HepG2 (cell line): ENCODE data around the gene ATAD1. TPM values are rescaled to one million over a fixed set of nuclear protein-coding genes. Genes with fewer than 3 reads are reported as not detected.

ENCODE experiments used
- ELF1 ChIP-seq: sonication (generic); formaldehyde crosslinking; IDR thresholded peaks from 2 replicates; pipeline ENCODE4 v1.4.0; 2020; ENCODE audit warnings: missing genetic modification reagents
- FOXK2 ChIP-seq: fragments of 450-650 bp; IDR thresholded peaks from 2 replicates; pipeline ENCODE4 v1.6.1; 2016
- GZF1 ChIP-seq: sonication (generic); formaldehyde crosslinking; IDR thresholded peaks from 2 replicates; pipeline ENCODE4 v1.5.1; 2020; ENCODE audit warnings: mild to moderate bottlenecking, missing genetic modification reagents
- KDM5B ChIP-seq: sonication (generic); formaldehyde crosslinking; IDR thresholded peaks from 2 replicates; pipeline ENCODE4 v1.4.0; 2020; ENCODE audit warnings: missing genetic modification reagents, mild to moderate bottlenecking, borderline replicate concordance
- MAFG ChIP-seq: sonication (generic); formaldehyde crosslinking; IDR thresholded peaks from 2 replicates; pipeline ENCODE4 v1.5.1; 2020; ENCODE audit warnings: mild to moderate bottlenecking, missing genetic modification reagents
- MXI1 ChIP-seq: IDR thresholded peaks from 3 replicates; pipeline ENCODE4 v1.6.1; 2012; ENCODE audit warnings: low read depth, low read length, inconsistent platforms, borderline replicate concordance
- NCOA5 ChIP-seq: sonication (generic); formaldehyde crosslinking; IDR thresholded peaks from 2 replicates; pipeline ENCODE4 v1.4.0; 2020; ENCODE audit warnings: missing genetic modification reagents
- SCMH1 ChIP-seq: sonication (generic); formaldehyde crosslinking; IDR thresholded peaks from 2 replicates; pipeline ENCODE4 v1.9.0; 2021; ENCODE audit warnings: missing genetic modification reagents, mild to moderate bottlenecking, borderline replicate concordance
- ZNF251 ChIP-seq: sonication (generic); formaldehyde crosslinking; IDR thresholded peaks from 2 replicates; pipeline ENCODE4 v1.9.0; 2021; ENCODE audit warnings: mild to moderate bottlenecking, missing genetic modification reagents
- ZNF552 ChIP-seq: sonication (generic); formaldehyde crosslinking; IDR thresholded peaks from 2 replicates; pipeline ENCODE4 v1.9.0; 2022; ENCODE audit warnings: missing genetic modification reagents, mild to moderate bottlenecking, borderline replicate concordance
- ZNF605 ChIP-seq: sonication (generic); formaldehyde crosslinking; IDR thresholded peaks from 2 replicates; pipeline ENCODE4 v1.8.0; 2022; ENCODE audit warnings: mild to moderate bottlenecking, missing genetic modification reagents
- polyA plus RNA-seq, 8 experiments: library from polyadenylated mRNA; depleted of rRNA in 3 of 8; stranded (reverse) in 7 of 8; unstranded in 1 of 8; fragments of >200 nt; fragmentation: Illumina TruSeq in 4 of 8; extraction: Trizol in 4 of 8; gene quantifications; 2 replicates each; pipeline versions ENCODE4 v1.2.1 to v1.2.3, GENCODE V29; 2011 to 2016; ENCODE audit warnings: low read depth in 4 of 8, missing spikeins in 1 of 8, mixed read lengths in 1 of 8; ENCODE audit not compliant: insufficient read depth in 1 of 8
- total RNA-seq, 5 experiments: library from RNA; depleted of rRNA; stranded (reverse); fragments of >200 nt; fragmentation: Illumina TruSeq; extraction: Trizol; gene quantifications; 2 replicates each; pipeline ENCODE4 v1.2.3, GENCODE V29; 2016; ENCODE audit warnings: low read depth in 1 of 5
- TF ChIP-seq, protein P1 (sequence below): sonication (generic); formaldehyde crosslinking; IDR thresholded peaks from 2 replicates; pipeline ENCODE4 v1.5.0; 2020; ENCODE audit warnings: mild to moderate bottlenecking, missing genetic modification reagents, borderline replicate concordance
- TF ChIP-seq, protein P2 (sequence below): IDR thresholded peaks from 2 replicates; pipeline ENCODE4 v1.6.1; 2016; ENCODE audit warnings: missing genetic modification reagents, missing compliant biosample characterization
- TF ChIP-seq, protein P3 (sequence below): sonication (generic); formaldehyde crosslinking; IDR thresholded peaks from 2 replicates; pipeline ENCODE4 v1.4.0; 2020; ENCODE audit warnings: missing genetic modification reagents
- TF ChIP-seq, protein P4 (sequence below): sonication (generic); formaldehyde crosslinking; IDR thresholded peaks from 2 replicates; pipeline ENCODE4 v1.4.0; 2020; ENCODE audit warnings: mild to moderate bottlenecking, missing genetic modification reagents, borderline replicate concordance

Gene ATAD1
- total and polyA plus RNA-seq, 2 of the 13 experiments (the other 11 are each of a cell fraction or from before 2014, with no cell fraction given), result 14.9 to 28.2 TPM

DNA sequence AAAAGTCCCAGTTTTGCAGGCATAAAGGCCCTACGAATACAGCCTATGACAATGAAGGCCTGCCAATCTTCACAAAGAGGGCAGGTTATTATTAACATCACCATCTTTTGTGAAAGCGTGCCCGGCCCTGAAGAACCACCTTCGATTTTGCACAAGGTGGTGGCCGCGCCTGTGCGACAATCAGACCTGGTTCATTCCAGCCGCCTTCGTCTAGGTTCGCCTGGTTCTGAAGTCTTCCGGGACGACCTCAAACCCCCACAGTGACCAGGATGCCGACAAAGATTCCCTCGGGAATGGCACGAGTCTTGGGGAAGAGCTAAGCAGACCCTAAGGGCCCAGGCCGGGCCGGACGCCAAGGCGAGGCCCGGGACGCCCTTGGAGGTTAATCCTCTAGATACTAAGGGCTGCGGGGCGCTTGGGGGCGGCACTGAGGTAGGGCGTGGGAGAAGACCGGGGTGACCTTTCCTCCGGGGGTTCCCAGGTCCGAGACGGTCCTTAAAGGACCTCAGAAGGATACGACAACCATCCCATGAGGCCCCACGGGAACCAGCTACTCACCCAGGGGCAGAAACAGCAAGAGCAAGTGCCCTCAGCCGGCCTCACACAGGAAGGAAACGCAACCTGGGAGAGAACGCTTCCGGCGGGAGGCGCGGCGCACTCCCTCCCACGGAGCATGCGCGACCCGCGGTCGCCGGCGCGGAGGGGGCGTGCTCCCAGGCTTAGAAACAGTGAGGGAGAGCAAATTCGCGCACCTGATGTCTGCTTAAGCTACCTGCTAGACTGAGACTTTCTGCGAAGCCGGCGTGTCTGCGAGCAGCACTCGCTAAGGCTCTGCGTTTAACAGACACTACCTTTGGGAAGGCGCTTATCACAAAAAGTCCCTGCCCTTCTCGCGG is at the start of gene ATAD1 (continued):
- TF ChIP-seq, protein P1, sequence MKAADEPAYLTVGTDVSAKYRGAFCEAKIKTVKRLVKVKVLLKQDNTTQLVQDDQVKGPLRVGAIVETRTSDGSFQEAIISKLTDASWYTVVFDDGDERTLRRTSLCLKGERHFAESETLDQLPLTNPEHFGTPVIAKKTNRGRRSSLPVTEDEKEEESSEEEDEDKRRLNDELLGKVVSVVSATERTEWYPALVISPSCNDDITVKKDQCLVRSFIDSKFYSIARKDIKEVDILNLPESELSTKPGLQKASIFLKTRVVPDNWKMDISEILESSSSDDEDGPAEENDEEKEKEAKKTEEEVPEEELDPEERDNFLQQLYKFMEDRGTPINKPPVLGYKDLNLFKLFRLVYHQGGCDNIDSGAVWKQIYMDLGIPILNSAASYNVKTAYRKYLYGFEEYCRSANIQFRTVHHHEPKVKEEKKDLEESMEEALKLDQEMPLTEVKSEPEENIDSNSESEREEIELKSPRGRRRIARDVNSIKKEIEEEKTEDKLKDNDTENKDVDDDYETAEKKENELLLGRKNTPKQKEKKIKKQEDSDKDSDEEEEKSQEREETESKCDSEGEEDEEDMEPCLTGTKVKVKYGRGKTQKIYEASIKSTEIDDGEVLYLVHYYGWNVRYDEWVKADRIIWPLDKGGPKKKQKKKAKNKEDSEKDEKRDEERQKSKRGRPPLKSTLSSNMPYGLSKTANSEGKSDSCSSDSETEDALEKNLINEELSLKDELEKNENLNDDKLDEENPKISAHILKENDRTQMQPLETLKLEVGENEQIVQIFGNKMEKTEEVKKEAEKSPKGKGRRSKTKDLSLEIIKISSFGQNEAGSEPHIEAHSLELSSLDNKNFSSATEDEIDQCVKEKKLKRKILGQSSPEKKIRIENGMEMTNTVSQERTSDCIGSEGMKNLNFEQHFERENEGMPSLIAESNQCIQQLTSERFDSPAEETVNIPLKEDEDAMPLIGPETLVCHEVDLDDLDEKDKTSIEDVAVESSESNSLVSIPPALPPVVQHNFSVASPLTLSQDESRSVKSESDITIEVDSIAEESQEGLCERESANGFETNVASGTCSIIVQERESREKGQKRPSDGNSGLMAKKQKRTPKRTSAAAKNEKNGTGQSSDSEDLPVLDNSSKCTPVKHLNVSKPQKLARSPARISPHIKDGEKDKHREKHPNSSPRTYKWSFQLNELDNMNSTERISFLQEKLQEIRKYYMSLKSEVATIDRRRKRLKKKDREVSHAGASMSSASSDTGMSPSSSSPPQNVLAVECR (CRISPR knock-in tag), result peak; percentile 90; the same call in 1 of the 2 replicates
- no peak for TF ChIP-seq SCMH1
- no peak for TF ChIP-seq MAFG (CRISPR knock-in tag)
- peak; percentile 76 for TF ChIP-seq ELF1 (CRISPR knock-in tag)
- no peak for TF ChIP-seq ZNF251 (CRISPR knock-in tag)
- no peak for TF ChIP-seq NCOA5 (CRISPR knock-in tag)
- TF ChIP-seq, protein P2, sequence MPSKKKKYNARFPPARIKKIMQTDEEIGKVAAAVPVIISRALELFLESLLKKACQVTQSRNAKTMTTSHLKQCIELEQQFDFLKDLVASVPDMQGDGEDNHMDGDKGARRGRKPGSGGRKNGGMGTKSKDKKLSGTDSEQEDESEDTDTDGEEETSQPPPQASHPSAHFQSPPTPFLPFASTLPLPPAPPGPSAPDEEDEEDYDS (CRISPR knock-in tag), result peak; percentile 66; the same call in 1 of the 2 replicates
- TF ChIP-seq, protein P3, sequence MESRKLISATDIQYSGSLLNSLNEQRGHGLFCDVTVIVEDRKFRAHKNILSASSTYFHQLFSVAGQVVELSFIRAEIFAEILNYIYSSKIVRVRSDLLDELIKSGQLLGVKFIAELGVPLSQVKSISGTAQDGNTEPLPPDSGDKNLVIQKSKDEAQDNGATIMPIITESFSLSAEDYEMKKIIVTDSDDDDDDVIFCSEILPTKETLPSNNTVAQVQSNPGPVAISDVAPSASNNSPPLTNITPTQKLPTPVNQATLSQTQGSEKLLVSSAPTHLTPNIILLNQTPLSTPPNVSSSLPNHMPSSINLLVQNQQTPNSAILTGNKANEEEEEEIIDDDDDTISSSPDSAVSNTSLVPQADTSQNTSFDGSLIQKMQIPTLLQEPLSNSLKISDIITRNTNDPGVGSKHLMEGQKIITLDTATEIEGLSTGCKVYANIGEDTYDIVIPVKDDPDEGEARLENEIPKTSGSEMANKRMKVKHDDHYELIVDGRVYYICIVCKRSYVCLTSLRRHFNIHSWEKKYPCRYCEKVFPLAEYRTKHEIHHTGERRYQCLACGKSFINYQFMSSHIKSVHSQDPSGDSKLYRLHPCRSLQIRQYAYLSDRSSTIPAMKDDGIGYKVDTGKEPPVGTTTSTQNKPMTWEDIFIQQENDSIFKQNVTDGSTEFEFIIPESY (CRISPR knock-in tag), result no peak
- TF ChIP-seq MXI1, result peak; percentile 12; the same call in 1 of the 3 replicates
- no peak for TF ChIP-seq FOXK2
- TF ChIP-seq ZNF605 (CRISPR knock-in tag), result peak; percentile 40
- TF ChIP-seq GZF1 (CRISPR knock-in tag), result no peak
- no peak for TF ChIP-seq ZNF552 (CRISPR knock-in tag)
- TF ChIP-seq, protein P4, sequence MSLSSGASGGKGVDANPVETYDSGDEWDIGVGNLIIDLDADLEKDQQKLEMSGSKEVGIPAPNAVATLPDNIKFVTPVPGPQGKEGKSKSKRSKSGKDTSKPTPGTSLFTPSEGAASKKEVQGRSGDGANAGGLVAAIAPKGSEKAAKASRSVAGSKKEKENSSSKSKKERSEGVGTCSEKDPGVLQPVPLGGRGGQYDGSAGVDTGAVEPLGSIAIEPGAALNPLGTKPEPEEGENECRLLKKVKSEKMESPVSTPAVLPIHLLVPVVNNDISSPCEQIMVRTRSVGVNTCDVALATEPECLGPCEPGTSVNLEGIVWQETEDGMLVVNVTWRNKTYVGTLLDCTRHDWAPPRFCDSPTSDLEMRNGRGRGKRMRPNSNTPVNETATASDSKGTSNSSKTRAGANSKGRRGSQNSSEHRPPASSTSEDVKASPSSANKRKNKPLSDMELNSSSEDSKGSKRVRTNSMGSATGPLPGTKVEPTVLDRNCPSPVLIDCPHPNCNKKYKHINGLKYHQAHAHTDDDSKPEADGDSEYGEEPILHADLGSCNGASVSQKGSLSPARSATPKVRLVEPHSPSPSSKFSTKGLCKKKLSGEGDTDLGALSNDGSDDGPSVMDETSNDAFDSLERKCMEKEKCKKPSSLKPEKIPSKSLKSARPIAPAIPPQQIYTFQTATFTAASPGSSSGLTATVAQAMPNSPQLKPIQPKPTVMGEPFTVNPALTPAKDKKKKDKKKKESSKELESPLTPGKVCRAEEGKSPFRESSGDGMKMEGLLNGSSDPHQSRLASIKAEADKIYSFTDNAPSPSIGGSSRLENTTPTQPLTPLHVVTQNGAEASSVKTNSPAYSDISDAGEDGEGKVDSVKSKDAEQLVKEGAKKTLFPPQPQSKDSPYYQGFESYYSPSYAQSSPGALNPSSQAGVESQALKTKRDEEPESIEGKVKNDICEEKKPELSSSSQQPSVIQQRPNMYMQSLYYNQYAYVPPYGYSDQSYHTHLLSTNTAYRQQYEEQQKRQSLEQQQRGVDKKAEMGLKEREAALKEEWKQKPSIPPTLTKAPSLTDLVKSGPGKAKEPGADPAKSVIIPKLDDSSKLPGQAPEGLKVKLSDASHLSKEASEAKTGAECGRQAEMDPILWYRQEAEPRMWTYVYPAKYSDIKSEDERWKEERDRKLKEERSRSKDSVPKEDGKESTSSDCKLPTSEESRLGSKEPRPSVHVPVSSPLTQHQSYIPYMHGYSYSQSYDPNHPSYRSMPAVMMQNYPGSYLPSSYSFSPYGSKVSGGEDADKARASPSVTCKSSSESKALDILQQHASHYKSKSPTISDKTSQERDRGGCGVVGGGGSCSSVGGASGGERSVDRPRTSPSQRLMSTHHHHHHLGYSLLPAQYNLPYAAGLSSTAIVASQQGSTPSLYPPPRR, result no peak
- TF ChIP-seq KDM5B (CRISPR knock-in tag), result peak; percentile 81; the same call in 1 of the 2 replicates
